ENCODE data around the gene SYNGR3. TPM values are rescaled to one million over a fixed set of nuclear protein-coding genes. Genes with fewer than 3 reads are reported as not detected.
"Not testable (repeated sequence)": the region's sequence is repeated elsewhere in the genome, so short reads cannot be mapped to it uniquely, and the experiment has no call there.

Gene SYNGR3
- total and polyA plus RNA-seq, 2 donors (not counting 1 experiment from before 2014, with no cell fraction given): 1.8 TPM

GRCh38 chr16:2031081-2031577 lies 41.4 kb downstream of the SYNGR3 start:
- Histone ChIP-seq H4K20me1 (ENCODE audit: control insufficient read depth, extremely low read depth, insufficient read depth, low read length) (no peaks in the 10 kb centered on the region), H3K4me1 (ENCODE audit: control insufficient read depth, extremely low read depth, insufficient read depth, low read length) (peaks cover 40% of the 10 kb centered on the region), H3K79me2 (ENCODE audit: control insufficient read depth, insufficient read depth, low read length) (peaks cover 14% of the 10 kb centered on the region), H3K36me3 (ENCODE audit: control insufficient read depth, insufficient read depth, low read length) (peaks cover 2% of the 10 kb centered on the region), H3K9me3 (ENCODE audit: control insufficient read depth, insufficient read depth, low read depth, low read length) (no peaks in the 10 kb centered on the region), H3K27ac (ENCODE audit: insufficient read depth, low read length) (no peak overlapping the region), H3K27me3 (ENCODE audit: control insufficient read depth, insufficient read depth, low read length) (no peaks in the 10 kb centered on the region), H2AFZ (ENCODE audit: low read length) (no peak overlapping the region), H3K4me2 (ENCODE audit: extremely low read depth, insufficient read depth, low read length) (no peak overlapping the region), H3K4me3 (replicated peaks in 1 of 4; ENCODE audit: control extremely low read depth in 1 of 4, insufficient read depth in 1 of 4, low read depth in 3 of 4, low read length in 4 of 4) (no peak overlapping the region), H3K9ac (ENCODE audit: insufficient read depth, low read length) (no peak overlapping the region)
- DNase-seq (ENCODE audit: low read depth in 2 of 2): no peak
- no peak for TF ChIP-seq EZH2 (IDR thresholded peaks at IDR 0.05; ENCODE audit: low read length, missing control alignments)
- TF ChIP-seq CTCF (conservative IDR thresholded peaks at IDR 0.05 in 1 of 2, IDR thresholded peaks at IDR 0.05 in 1 of 2; ENCODE audit: low read depth in 1 of 2, low read length in 2 of 2): no peak

- H3K4me1 ChIP-seq (ENCODE audit: control insufficient read depth, extremely low read depth, insufficient read depth, low read length): peaks cover 39% of the 10 kb centered on the region
- H2AFZ ChIP-seq (ENCODE audit: low read length): no peak overlapping the region
- H3K4me2 ChIP-seq (ENCODE audit: extremely low read depth, insufficient read depth, low read length): peak overlapping the region; percentile 93
- peak overlapping the region; percentile 94 for H3K27ac ChIP-seq (ENCODE audit: insufficient read depth, low read length)
- peak in 1 of 2 donors; percentile 56 for DNase-seq (ENCODE audit: low read depth in 2 of 2)
- H3K79me2 ChIP-seq (ENCODE audit: control insufficient read depth, insufficient read depth, low read length): peaks cover 21% of the 10 kb centered on the region
- peak overlapping the region in 3 of 4 experiments; percentile 31 to 54 (median 45) for H3K4me3 ChIP-seq (replicated peaks in 1 of 4; ENCODE audit: control extremely low read depth in 1 of 4, insufficient read depth in 1 of 4, low read depth in 3 of 4, low read length in 4 of 4)
- H3K9me3 ChIP-seq (ENCODE audit: control insufficient read depth, insufficient read depth, low read depth, low read length): no peaks in the 10 kb centered on the region
- no peaks in the 10 kb centered on the region for H3K27me3 ChIP-seq (ENCODE audit: control insufficient read depth, insufficient read depth, low read length)
- no peak for TF ChIP-seq CTCF (conservative IDR thresholded peaks at IDR 0.05 in 1 of 2, IDR thresholded peaks at IDR 0.05 in 1 of 2; ENCODE audit: low read depth in 1 of 2, low read length in 2 of 2)
- TF ChIP-seq EZH2 (IDR thresholded peaks at IDR 0.05; ENCODE audit: low read length, missing control alignments): no peak
- peaks cover 15% of the 10 kb centered on the region for H3K36me3 ChIP-seq (ENCODE audit: control insufficient read depth, insufficient read depth, low read length)
- H3K9ac ChIP-seq (ENCODE audit: insufficient read depth, low read length): peak overlapping the region; percentile 80
- no peaks in the 10 kb centered on the region for H4K20me1 ChIP-seq (ENCODE audit: control insufficient read depth, extremely low read depth, insufficient read depth, low read length)
Observed at GRCh38 chr16:2032285-2033056, 42.7 kb downstream of the SYNGR3 start.

GRCh38 chr16:2033057-2033908 lies 43.5 kb downstream of the SYNGR3 start:
- Histone ChIP-seq H3K4me1 (ENCODE audit: control insufficient read depth, extremely low read depth, insufficient read depth, low read length) (peaks cover 37% of the 10 kb centered on the region), H3K79me2 (ENCODE audit: control insufficient read depth, insufficient read depth, low read length) (peaks cover 19% of the 10 kb centered on the region), H3K36me3 (ENCODE audit: control insufficient read depth, insufficient read depth, low read length) (peaks cover 19% of the 10 kb centered on the region), H2AFZ (ENCODE audit: low read length) (no peak overlapping the region), H3K9ac (ENCODE audit: insufficient read depth, low read length) (peak overlapping the region; percentile 80), H3K27me3 (ENCODE audit: control insufficient read depth, insufficient read depth, low read length) (no peaks in the 10 kb centered on the region), H3K4me3 (replicated peaks in 1 of 4; ENCODE audit: control extremely low read depth in 1 of 4, insufficient read depth in 1 of 4, low read depth in 3 of 4, low read length in 4 of 4) (peak overlapping the region; percentile 28 to 54 (median 38)), H3K4me2 (ENCODE audit: extremely low read depth, insufficient read depth, low read length) (peak overlapping the region; percentile 93), H3K9me3 (ENCODE audit: control insufficient read depth, insufficient read depth, low read depth, low read length) (no peaks in the 10 kb centered on the region), H3K27ac (ENCODE audit: insufficient read depth, low read length) (peak overlapping the region; percentile 94), H4K20me1 (ENCODE audit: control insufficient read depth, extremely low read depth, insufficient read depth, low read length) (no peaks in the 10 kb centered on the region)
- no peak for TF ChIP-seq EZH2 (IDR thresholded peaks at IDR 0.05; ENCODE audit: low read length, missing control alignments)
- no peak for TF ChIP-seq CTCF (conservative IDR thresholded peaks at IDR 0.05 in 1 of 2, IDR thresholded peaks at IDR 0.05 in 1 of 2; ENCODE audit: low read depth in 1 of 2, low read length in 2 of 2)
- DNase-seq (ENCODE audit: low read depth in 2 of 2): peak; percentile 55 to 75

GRCh38 chr16:2033909-2034695 lies 44.3 kb downstream of the SYNGR3 start:
- H3K4me1 ChIP-seq (ENCODE audit: control insufficient read depth, extremely low read depth, insufficient read depth, low read length): peaks cover 46% of the 10 kb centered on the region

More at GRCh38 chr16:2033909-2034695, 44.3 kb downstream of the SYNGR3 start:
- H3K27me3 ChIP-seq (ENCODE audit: control insufficient read depth, insufficient read depth, low read length); H3K9me3 ChIP-seq (ENCODE audit: control insufficient read depth, insufficient read depth, low read depth, low read length); H4K20me1 ChIP-seq (ENCODE audit: control insufficient read depth, extremely low read depth, insufficient read depth, low read length); H2AFZ ChIP-seq (ENCODE audit: low read length): not testable (repeated sequence)
- Histone ChIP-seq H3K4me2 (ENCODE audit: extremely low read depth, insufficient read depth, low read length) (peak overlapping the region; percentile 93), H3K27ac (ENCODE audit: insufficient read depth, low read length) (peak overlapping the region; percentile 94), H3K79me2 (ENCODE audit: control insufficient read depth, insufficient read depth, low read length) (peaks cover 19% of the 10 kb centered on the region), H3K4me3 (replicated peaks in 1 of 4; ENCODE audit: control extremely low read depth in 1 of 4, insufficient read depth in 1 of 4, low read depth in 3 of 4, low read length in 4 of 4) (peak overlapping the region; percentile 28 to 54 (median 38)), H3K9ac (ENCODE audit: insufficient read depth, low read length) (peak overlapping the region; percentile 80), H3K36me3 (ENCODE audit: control insufficient read depth, insufficient read depth, low read length) (peaks cover 23% of the 10 kb centered on the region)
- peak in 1 of 2 donors; percentile 45 for DNase-seq (ENCODE audit: low read depth in 2 of 2)

Measured in fibroblast of lung (primary cell).